ENCODE results near the gene USP34.

The USP34 gene

GRCh38 chr2:61510674-61511671 lies 40.1 kb upstream of the USP34 start:
- Histone ChIP-seq H3K27me3 (ENCODE audit: insufficient read depth, poor library complexity, severe bottlenecking) (no peaks in the 10 kb centered on the region), H3K4me3 (replicated peaks; ENCODE audit: insufficient read depth, low read length) (no peak overlapping the region), H3K27ac (replicated peaks) (no peak overlapping the region)
- no peak for TF ChIP-seq POLR2AphosphoS5 (IDR thresholded peaks at IDR 0.05; ENCODE audit: low read depth)
- no peak for TF ChIP-seq REST (IDR thresholded peaks at IDR 0.05; ENCODE audit: insufficient replicate concordance, low read depth)
- no peak for TF ChIP-seq GABPA (IDR thresholded peaks at IDR 0.05; ENCODE audit: low read depth)
- TF ChIP-seq SPI1 (IDR thresholded peaks at IDR 0.05; ENCODE audit: borderline replicate concordance, low read depth) = no peak
- TF ChIP-seq CTCF (IDR thresholded peaks at IDR 0.05; ENCODE audit: insufficient read depth, low read length) = no peak
- DNase-seq (ENCODE audit: low read depth in 1 of 2, low spot score in 1 of 2) = no peak

GRCh38 chr2:61504949-61505348 lies 34.1 kb upstream of the USP34 start:
- Histone ChIP-seq H3K27me3 (ENCODE audit: insufficient read depth, poor library complexity, severe bottlenecking) (no peaks in the 10 kb centered on the region), H3K27ac (replicated peaks) (no peak overlapping the region), H3K4me3 (replicated peaks; ENCODE audit: insufficient read depth, low read length) (no peak overlapping the region)
- TF ChIP-seq SPI1 (IDR thresholded peaks at IDR 0.05; ENCODE audit: borderline replicate concordance, low read depth) = no peak
- TF ChIP-seq POLR2AphosphoS5 (IDR thresholded peaks at IDR 0.05; ENCODE audit: low read depth) = no peak
- no peak for TF ChIP-seq CTCF (IDR thresholded peaks at IDR 0.05; ENCODE audit: insufficient read depth, low read length)
- TF ChIP-seq GABPA (IDR thresholded peaks at IDR 0.05; ENCODE audit: low read depth) = no peak
- no peak for TF ChIP-seq REST (IDR thresholded peaks at IDR 0.05; ENCODE audit: insufficient replicate concordance, low read depth)
- DNase-seq (ENCODE audit: low read depth in 1 of 2, low spot score in 1 of 2) = no peak

GRCh38 chr2:61499060-61499459 lies 28.2 kb upstream of the USP34 start:
- H3K27ac ChIP-seq (replicated peaks) = no peak overlapping the region
- TF ChIP-seq CTCF (IDR thresholded peaks at IDR 0.05; ENCODE audit: insufficient read depth, low read length) (no peak), GABPA (IDR thresholded peaks at IDR 0.05; ENCODE audit: low read depth) (no peak), POLR2AphosphoS5 (IDR thresholded peaks at IDR 0.05; ENCODE audit: low read depth) (no peak), SPI1 (IDR thresholded peaks at IDR 0.05; ENCODE audit: borderline replicate concordance, low read depth) (no peak), REST (IDR thresholded peaks at IDR 0.05; ENCODE audit: insufficient replicate concordance, low read depth) (no peak)
- H3K4me3 ChIP-seq (replicated peaks; ENCODE audit: insufficient read depth, low read length) = no peak overlapping the region
- no peak for DNase-seq (ENCODE audit: low read depth in 1 of 2, low spot score in 1 of 2)
- no peaks in the 10 kb centered on the region for H3K27me3 ChIP-seq (ENCODE audit: insufficient read depth, poor library complexity, severe bottlenecking)
